Ecto neural progenitor cell (in vitro differentiated cells): ENCODE results near the gene UBAP1.
"Not testable (repeated sequence)": the region's sequence is repeated elsewhere in the genome, so short reads cannot be mapped to it uniquely, and the experiment has no call there.

Source experiments
- DNase-seq: peaks from one replicate; pipeline ENCODE4 v3.0.0-alpha.2; 2018; ENCODE audit warnings: low spot score

Gene UBAP1

DNA sequence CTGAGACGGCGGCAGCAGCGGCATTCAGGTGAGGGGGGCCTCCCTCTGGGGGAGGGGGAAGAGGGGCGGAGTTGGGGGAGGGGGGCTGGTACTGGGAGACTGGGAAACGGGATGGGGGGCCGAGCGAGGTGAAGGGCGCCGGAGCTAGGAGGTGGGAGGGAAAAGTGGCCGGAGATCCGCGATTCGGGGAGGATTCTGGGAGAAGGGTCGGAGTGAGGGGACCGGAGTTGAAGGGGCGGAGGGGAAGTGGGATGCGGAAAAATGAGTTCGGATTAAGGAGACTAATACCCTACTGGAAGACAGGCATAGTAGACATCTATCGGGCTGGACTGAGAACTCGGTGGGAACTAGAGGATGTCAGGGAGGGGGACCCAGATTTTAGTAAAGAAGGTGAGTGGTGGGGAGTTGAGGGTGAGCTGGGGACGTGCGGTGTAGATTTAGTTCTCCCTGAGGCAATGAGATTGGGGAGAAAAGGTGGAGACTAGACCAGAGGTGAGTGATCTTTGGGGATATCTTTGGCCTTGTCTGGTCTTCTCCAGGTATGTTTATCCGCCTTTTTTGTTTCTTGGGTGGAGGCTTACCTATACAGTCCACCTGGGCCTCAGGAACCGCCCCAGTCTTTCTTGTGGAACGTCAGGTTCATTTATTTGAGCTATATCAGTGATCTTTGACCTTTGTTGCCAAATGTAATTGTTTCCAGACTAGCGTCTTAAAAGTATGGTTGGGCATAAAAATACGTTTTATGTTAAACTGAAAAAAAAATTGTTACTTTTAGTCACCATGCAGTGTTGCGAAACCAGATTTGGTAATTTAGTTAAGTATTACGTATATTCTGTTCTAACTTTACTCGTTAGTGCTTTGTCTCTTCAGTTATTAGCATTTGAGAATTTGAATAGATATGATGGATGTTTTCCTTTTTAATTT, 632 bp downstream of the UBAP1 start:
- no peak for DNase-seq

- DNase-seq: no peak
Measured at GRCh38 chr9:34185778-34186551, 7.1 kb downstream of the UBAP1 start.

GRCh38 chr9:34187891-34188240, 9.0 kb downstream of the UBAP1 start:
- no peak for DNase-seq

GRCh38 chr9:34190996-34191892, 12.4 kb downstream of the UBAP1 start:
- no peak for DNase-seq

DNA sequence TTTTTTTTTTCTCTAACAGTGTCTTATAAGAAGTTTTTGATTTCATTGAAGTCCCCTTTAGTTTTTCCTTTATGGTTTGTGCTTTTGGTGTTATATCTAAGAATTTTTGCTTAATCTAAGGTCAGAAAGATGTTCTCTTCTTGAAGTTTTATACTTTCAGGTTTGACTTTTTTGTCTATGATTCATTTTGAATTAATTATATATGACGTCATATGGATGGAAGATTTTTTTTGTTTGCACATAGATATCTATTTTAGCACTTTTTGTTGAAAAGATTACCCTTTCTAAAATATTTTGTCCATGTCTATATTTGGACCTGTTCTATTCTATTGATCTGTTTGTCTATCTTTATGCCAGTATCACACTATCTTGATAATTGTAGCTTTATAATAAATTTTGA, 16.3 kb downstream of the UBAP1 start:
- no peak for DNase-seq

DNA sequence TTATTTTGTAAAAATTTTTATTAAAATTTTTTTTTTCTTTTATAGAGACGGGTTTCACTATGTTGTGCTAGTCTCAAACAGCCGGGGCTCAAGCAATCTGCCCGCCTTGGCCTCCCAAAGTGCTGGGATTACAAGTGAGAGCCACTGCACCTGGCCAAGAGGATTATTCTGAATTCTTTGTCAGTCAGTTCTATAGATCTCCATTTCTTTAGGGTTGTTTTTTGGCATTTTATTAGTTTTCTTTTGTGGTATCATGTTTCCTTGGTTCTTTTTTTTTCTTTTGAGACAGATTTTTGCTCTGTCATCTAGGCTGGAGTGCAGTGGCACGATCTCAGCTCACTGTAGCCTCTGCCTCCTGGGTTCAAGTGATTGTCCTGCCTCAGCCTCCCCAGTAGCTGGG, 18.4 kb downstream of the UBAP1 start:
- DNase-seq: not testable (repeated sequence)

- DNase-seq: no peak
Measured at GRCh38 chr9:34197756-34198711, 19.2 kb downstream of the UBAP1 start.

GRCh38 chr9:34200092-34200491, 21.2 kb downstream of the UBAP1 start:
- DNase-seq: no peak

- no peak for DNase-seq
Measured at GRCh38 chr9:34203275-34203991, 24.6 kb downstream of the UBAP1 start.

DNA sequence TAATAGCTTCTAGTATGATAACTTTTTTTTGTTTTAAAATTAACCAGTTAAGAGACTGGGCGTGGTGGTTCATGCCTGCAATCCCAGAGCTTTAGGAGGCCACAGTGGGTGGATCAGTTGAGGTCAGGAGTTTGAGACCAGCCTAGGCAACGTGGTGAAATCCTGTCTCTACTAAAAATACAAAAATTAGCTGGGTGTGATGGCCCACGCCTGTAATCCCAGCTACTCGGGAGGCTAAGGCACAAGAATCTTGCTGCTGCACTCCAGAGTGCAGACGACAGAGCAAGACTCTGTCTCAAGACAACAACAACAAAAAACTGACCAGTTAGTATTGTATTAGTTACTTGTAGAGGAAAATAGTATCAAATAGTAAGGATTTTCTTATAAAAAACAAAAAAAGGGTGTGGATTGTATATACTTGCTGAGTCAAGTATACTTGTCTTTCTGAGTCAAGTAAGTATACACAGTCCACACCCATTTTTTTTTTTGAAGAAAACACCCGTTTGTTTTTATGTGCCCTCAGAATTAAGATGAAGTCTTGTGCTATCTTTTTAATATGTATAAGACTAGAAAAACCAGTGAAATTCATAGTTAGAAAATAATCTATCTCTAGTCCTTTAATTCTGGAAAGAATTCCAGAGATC, 25.3 kb downstream of the UBAP1 start:
- DNase-seq: no peak

DNA sequence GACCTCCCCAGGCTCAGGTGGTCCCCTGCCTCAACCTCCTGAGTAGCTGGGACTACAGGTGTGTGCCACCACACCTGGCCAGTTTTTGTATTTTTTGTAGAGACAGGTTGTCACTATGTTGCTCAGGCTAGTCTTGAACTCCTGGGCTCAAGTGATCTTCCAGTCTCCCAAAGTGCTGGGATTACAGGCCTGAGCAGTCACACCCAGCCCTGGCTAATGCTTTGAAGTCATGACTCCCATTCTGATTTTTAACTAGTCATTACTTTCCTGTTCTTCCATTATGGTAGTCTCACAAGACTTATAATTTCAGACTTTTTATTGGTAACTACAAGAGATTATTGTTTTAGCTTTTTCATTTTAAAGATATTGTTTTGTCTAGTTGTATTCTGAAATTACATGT, 26.3 kb downstream of the UBAP1 start:
- DNase-seq: no peak

GRCh38 chr9:34206561-34206960, 27.7 kb downstream of the UBAP1 start:
- DNase-seq: no peak

GRCh38 chr9:34211395-34211794, 32.6 kb downstream of the UBAP1 start:
- no peak for DNase-seq

DNA sequence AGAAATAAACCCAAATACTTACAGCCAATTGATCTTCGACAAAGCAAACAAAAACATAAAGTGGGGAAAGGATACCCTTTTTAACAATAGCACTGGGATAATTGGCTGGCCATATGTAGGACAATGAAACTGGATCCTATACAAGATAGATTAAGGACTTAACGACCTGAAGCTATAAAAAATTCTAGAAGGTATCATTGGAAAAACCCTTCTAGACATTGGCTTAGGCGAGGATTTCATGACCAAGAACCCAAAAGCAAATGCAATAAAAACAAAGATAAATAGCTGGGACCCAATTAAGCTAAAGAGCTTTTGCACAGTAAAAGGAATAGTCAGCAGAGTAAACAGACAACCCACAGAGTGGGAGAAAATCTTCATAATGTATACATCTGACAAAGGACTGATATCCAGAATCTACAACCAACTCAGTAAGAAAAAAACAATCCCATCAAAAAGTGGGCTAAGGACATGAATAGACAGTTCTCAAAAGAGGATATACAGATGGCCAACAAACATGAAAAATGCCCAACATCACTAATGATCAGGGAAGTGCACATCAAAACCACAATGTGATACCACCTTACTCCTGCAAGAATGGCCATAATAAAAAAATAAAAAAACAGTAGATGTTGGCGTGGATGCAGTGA, 35.6 kb downstream of the UBAP1 start:
- DNase-seq: not testable (repeated sequence)

- DNase-seq: no peak
Measured at GRCh38 chr9:34216325-34216724, 37.5 kb downstream of the UBAP1 start.

DNA sequence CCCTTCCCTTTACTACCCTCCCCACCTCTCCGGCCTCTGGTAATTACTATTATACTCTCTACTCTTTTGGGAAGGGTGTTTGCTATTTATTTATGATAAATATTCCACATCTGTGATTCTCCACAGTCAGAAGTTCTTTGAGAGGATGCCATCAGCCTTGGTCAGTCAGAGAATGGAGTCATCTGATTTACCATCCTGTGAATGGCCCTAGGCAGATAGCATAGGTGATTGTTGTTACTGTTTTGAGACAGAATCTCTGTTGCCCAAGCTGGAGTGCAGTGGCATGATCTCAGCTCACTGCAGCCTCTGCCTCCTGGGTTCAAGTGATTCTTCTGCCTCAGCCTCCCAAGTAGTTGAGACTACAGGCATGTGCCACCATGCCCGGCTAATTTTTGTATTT, 38.2 kb downstream of the UBAP1 start:
- DNase-seq: not testable (repeated sequence)

GRCh38 chr9:34218446-34218845, 39.6 kb downstream of the UBAP1 start:
- DNase-seq: no peak

DNA sequence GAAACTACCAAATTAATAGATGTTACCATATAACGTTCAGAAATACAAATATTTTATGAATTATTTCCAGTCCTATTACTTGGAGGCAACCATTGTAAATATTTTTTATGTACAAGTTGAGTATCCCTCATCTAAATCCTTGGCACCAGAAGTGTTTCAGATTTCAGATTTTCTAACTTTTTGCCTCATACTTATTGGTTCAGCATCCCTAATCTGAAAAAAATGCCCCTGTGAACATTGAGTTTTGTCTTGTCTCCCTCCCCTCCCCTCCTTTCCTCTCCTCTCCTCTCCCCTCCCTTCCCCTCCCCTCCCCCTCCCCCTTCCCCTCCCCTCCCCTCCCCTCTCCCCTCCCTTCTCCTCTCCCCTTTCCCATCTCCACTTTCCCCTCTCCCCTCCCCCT, 40.6 kb downstream of the UBAP1 start:
- DNase-seq: no peak

- no peak for DNase-seq
Measured at GRCh38 chr9:34220218-34220617, 41.4 kb downstream of the UBAP1 start.
